Measurements from ENCODE around the gene TDRD12. TPM values are rescaled to one million over a fixed set of nuclear protein-coding genes. Genes with fewer than 3 reads are reported as not detected.

The TDRD12 gene
- total RNA-seq, 4 donors from 2014 or later, result 0.13 to 1.7 (median 1.2) TPM; not detected in 1

DNA sequence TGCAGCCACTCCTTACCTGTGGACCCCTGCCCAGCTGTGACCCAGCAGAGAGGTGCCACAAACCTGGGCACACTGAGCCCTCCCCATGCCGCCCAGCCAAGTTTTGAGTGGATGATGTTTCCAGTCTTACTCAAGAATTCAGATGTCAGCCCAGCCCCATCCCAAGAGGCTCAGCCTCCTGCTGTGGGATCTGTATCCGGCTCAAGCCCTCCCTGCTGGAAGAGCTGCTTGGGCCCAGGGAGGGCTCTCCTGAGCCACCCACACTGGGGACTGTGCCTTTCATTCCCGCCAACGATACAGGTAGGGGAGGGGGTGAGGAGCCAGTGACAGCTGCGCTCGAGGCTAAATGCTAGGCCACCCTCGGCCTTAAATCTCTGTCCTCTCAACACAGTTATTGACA is 155.9 kb downstream of the TDRD12 start:
- Histone ChIP-seq H3K9me3 (no peaks in the 10 kb centered on the region), H3K27me3 (no peaks in the 10 kb centered on the region), H3K4me1 (no peaks in the 10 kb centered on the region), H3K36me3 (peaks cover 0 to 45% of the 10 kb centered on the region in 2 donors), H3K27ac (no peak overlapping the region), H3K4me3 (no peak overlapping the region)
- no peak for ATAC-seq
- no CpG with 5 or more reads among the region's 7 CpGs for WGBS, 2 donors (ENCODE audit: low coverage in 1 of 2)
- no peak for TF ChIP-seq POLR2AphosphoS5 (IDR thresholded peaks at IDR 0.05)
- TF ChIP-seq POLR2A (IDR thresholded peaks at IDR 0.05), result no peak
- TF ChIP-seq, protein P1, sequence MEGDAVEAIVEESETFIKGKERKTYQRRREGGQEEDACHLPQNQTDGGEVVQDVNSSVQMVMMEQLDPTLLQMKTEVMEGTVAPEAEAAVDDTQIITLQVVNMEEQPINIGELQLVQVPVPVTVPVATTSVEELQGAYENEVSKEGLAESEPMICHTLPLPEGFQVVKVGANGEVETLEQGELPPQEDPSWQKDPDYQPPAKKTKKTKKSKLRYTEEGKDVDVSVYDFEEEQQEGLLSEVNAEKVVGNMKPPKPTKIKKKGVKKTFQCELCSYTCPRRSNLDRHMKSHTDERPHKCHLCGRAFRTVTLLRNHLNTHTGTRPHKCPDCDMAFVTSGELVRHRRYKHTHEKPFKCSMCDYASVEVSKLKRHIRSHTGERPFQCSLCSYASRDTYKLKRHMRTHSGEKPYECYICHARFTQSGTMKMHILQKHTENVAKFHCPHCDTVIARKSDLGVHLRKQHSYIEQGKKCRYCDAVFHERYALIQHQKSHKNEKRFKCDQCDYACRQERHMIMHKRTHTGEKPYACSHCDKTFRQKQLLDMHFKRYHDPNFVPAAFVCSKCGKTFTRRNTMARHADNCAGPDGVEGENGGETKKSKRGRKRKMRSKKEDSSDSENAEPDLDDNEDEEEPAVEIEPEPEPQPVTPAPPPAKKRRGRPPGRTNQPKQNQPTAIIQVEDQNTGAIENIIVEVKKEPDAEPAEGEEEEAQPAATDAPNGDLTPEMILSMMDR (IDR thresholded peaks at IDR 0.05), result no peak
- no peak for TF ChIP-seq EP300 (IDR thresholded peaks at IDR 0.05)

DNA sequence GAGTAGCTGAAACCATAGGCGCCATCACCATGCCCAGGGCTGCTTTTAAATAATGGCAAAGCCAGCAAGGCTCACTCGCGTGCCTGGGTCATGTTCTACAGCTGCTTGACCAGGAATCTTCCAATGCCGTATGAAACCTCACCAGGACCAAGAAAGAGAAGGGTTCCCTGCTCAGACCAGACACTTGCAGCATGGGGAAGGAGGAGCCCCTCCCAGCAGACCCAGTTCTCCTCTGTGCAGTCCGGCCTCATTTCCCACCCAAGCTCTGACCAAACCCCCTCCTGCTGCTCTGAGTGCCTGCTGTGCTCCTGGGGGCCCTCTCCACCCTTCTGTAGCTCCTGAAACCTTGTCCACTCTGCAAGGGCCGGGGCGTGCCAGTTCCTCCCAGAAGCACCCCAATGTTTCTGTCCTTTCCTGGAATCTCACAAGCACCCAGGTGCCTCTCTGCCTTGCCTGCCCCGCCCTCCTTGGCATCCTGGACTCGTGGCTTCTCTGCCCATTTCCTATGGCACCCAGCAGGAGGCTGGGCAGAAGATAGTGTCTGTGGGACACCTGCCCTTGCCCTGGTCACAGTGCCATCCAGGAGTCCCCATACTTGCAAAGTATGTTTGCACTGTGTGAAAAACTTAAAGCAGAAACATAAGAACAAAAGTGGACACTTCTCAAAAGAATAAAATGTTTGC is 156.8 kb downstream of the TDRD12 start:
- Histone ChIP-seq H3K9me3 (no peaks in the 10 kb centered on the region), H3K4me1 (no peaks in the 10 kb centered on the region), H3K27me3 (no peaks in the 10 kb centered on the region), H3K4me3 (no peak overlapping the region), H3K27ac (no peak overlapping the region), H3K36me3 (peaks cover 0 to 55% of the 10 kb centered on the region in 2 donors)
- TF ChIP-seq POLR2AphosphoS5 (IDR thresholded peaks at IDR 0.05), result no peak
- TF ChIP-seq, protein P1 (IDR thresholded peaks at IDR 0.05), result no peak
- TF ChIP-seq POLR2A (IDR thresholded peaks at IDR 0.05), result no peak
- no peak for TF ChIP-seq EP300 (IDR thresholded peaks at IDR 0.05)
- no peak for ATAC-seq
- WGBS, 2 donors (ENCODE audit: low coverage in 1 of 2), result 75 to 100% methylated on average over 2 to 6 of the region's 9 CpGs

DNA sequence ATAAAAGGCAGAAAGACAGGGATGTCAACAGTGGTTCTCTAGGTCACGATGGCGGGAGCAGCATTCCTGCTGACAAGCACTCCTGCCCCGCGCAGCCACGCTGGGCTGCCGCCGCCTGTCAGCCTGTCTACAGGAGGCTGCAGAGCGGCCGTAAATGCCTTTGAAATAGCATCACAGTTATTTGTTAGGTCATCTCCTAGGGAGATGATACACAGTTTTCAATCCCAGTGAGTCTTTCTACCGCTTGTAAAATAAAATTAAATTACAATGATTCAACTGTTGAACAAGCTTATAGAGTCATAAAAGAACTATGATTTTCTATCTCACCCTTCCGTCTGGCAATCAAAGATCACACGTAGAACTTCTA is 157.3 kb downstream of the TDRD12 start:
- 82% methylated on average over 9 to 12 of the region's 12 CpGs for WGBS, 2 donors (ENCODE audit: low coverage in 1 of 2)
- no peak overlapping the region for H3K27ac ChIP-seq
- no peaks in the 10 kb centered on the region for H3K4me1 ChIP-seq
- no peaks in the 10 kb centered on the region for H3K9me3 ChIP-seq
- peaks cover 0 to 60% of the 10 kb centered on the region in 2 donors for H3K36me3 ChIP-seq
- H3K4me3 ChIP-seq, result no peak overlapping the region
- ATAC-seq, result no peak
- TF ChIP-seq EP300 (IDR thresholded peaks at IDR 0.05) (no peak), POLR2AphosphoS5 (IDR thresholded peaks at IDR 0.05) (no peak), POLR2A (IDR thresholded peaks at IDR 0.05) (no peak)
- TF ChIP-seq, protein P1 (IDR thresholded peaks at IDR 0.05), result no peak
- H3K27me3 ChIP-seq, result no peaks in the 10 kb centered on the region

Small RNAs within 50 kb of the gene (small RNA-seq; reads per million reads assigned to genes)
- 0 reads per million in 4 donors for gene RN7SKP22

Other genes starting within 250 kb of the TDRD12 start
- 100 to 1,000 TPM; 115 to 197 (median 132) TPM for gene PDCD5, start 138.6 kb upstream of the TDRD12 start, total RNA-seq
- gene ANKRD27, start 44.6 kb upstream of the TDRD12 start, total RNA-seq, result 10 to 100 TPM; 43.5 to 63.3 (median 52.6) TPM
- gene RGS9BP, start 43.9 kb upstream of the TDRD12 start, total RNA-seq, result 1 to 10 TPM in 3 of 4 donors, under 1 TPM in 1; 0.54 to 4.5 (median 2.6) TPM
- gene NUDT19, start 27.9 kb upstream of the TDRD12 start, total RNA-seq, result 10 to 100 TPM in 2 of 4 donors, 1 to 10 TPM in 2; 6.1 to 13.6 (median 9.0) TPM
- gene SLC7A9, start 150.0 kb downstream of the TDRD12 start, total RNA-seq, result under 1 TPM in 1 of 4 donors, not detected in 3; 0.96 TPM